Liver (tissue), 3 donors: Measurements from ENCODE around the gene PPP6R1.

Source experiments
- ATF3 ChIP-seq: IDR thresholded peaks from 2 replicates; pipeline ENCODE4 v1.6.1; 2016; ENCODE audit warnings: antibody characterized with exemption
- CTCF ChIP-seq: fragments of 150-350 bp; IDR thresholded peaks from 2 replicates; pipeline ENCODE4 v1.5.1; 2017; ENCODE audit warnings: improper control_type of control experiment, low read depth, low read length; ENCODE audit not compliant: missing input control
- EGR1 ChIP-seq, 2 donors: IDR thresholded peaks; 2 replicates each; pipeline ENCODE4 v1.6.1; 2016 to 2018; ENCODE audit warnings: antibody characterized with exemption in 2 of 2, low read depth in 2 of 2
- FOXA1 ChIP-seq: IDR thresholded peaks from 2 replicates; pipeline ENCODE4 v1.6.1; 2016; ENCODE audit warnings: antibody characterized with exemption
- GABPA ChIP-seq, 2 donors: IDR thresholded peaks in 1 of 2; conservative IDR thresholded peaks in 1 of 2; 2 replicates each; pipeline ENCODE4 v1.6.1; 2016; ENCODE audit warnings: antibody characterized with exemption in 2 of 2, mild to moderate bottlenecking in 1 of 2, moderate library complexity in 1 of 2
- JUND ChIP-seq, 2 donors: IDR thresholded peaks; 2 replicates each; pipeline ENCODE4 v1.6.1; 2016; ENCODE audit warnings: antibody characterized with exemption in 2 of 2
- MAX ChIP-seq: IDR thresholded peaks from 2 replicates; pipeline ENCODE4 v1.6.1; 2016; ENCODE audit warnings: antibody characterized with exemption
- RXRA ChIP-seq, 2 donors: IDR thresholded peaks; 2 replicates each; pipeline ENCODE4 v1.6.1; 2017 to 2018; ENCODE audit warnings: antibody characterized with exemption in 2 of 2, mild to moderate bottlenecking in 1 of 2
- SP1 ChIP-seq: IDR thresholded peaks from 2 replicates; pipeline ENCODE4 v1.6.1; 2018; ENCODE audit warnings: antibody characterized with exemption, mild to moderate bottlenecking
- TAF1 ChIP-seq: conservative IDR thresholded peaks from 2 replicates; pipeline ENCODE4 v1.6.1; 2016; ENCODE audit warnings: antibody characterized with exemption, mild to moderate bottlenecking
- YY1 ChIP-seq: IDR thresholded peaks from 2 replicates; pipeline ENCODE4 v1.6.1; 2016; ENCODE audit warnings: antibody characterized with exemption, mild to moderate bottlenecking
- ZBTB33 ChIP-seq: IDR thresholded peaks from 2 replicates; pipeline ENCODE4 v1.6.1; 2016; ENCODE audit warnings: antibody characterized with exemption
- TF ChIP-seq, protein P1 (sequence below): IDR thresholded peaks from 2 replicates; pipeline ENCODE4 v1.6.1; 2016; ENCODE audit warnings: antibody characterized with exemption, mild to moderate bottlenecking
- donor health status: healthy.
- donor health status: healthy.

DNA sequence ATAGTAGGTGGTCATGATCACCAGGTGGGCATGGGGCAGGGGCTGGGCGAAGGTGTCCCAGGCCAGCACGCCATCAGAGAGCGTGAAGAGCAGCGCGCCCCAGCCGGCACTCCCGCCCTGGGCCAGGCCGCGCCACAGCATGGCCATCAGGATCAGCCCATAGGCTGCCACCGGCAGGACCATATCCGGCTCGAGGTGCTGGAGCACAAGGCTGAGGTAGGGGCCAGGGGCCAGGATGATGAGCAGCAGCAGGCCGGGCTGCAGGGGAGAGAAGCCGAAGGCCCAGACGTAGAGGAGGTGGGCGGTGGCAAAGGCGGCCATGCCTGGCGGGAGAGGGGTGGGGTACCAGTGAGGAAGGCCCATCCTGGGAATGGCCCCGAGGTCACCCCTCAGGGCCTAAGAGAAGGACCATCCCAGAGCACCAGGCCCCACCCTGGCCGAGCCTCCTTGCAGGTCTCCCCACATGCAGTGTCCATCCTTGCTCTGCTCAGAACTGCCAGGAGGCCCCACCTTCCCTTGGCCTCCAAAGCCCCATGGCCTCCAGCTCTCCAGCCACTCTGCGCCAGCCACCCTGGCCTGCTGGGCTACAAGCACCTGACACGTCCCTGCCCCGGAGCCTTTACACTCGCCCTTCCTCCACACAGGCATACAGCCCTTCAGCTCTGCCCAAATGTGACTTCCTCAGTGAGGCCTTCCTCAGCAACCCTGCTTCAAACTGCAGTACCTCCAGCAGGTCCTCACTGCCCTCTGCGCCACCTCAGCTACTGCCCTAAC, 31.4 kb downstream of the PPP6R1 start:
- TF ChIP-seq CTCF (no peak), MAX (no peak), RXRA (IDR thresholded peaks at IDR 0.05) (no peak), EGR1 (IDR thresholded peaks at IDR 0.05; ENCODE audit: low read depth in 2 of 2) (no peak), GABPA (IDR thresholded peaks at IDR 0.05 in 1 of 2, conservative IDR thresholded peaks at IDR 0.05 in 1 of 2) (no peak), FOXA1 (no peak), TAF1 (no peak), JUND (IDR thresholded peaks at IDR 0.05) (no peak), SP1 (no peak), YY1 (no peak), ATF3 (no peak), ZBTB33 (no peak)
- TF ChIP-seq, protein P1, sequence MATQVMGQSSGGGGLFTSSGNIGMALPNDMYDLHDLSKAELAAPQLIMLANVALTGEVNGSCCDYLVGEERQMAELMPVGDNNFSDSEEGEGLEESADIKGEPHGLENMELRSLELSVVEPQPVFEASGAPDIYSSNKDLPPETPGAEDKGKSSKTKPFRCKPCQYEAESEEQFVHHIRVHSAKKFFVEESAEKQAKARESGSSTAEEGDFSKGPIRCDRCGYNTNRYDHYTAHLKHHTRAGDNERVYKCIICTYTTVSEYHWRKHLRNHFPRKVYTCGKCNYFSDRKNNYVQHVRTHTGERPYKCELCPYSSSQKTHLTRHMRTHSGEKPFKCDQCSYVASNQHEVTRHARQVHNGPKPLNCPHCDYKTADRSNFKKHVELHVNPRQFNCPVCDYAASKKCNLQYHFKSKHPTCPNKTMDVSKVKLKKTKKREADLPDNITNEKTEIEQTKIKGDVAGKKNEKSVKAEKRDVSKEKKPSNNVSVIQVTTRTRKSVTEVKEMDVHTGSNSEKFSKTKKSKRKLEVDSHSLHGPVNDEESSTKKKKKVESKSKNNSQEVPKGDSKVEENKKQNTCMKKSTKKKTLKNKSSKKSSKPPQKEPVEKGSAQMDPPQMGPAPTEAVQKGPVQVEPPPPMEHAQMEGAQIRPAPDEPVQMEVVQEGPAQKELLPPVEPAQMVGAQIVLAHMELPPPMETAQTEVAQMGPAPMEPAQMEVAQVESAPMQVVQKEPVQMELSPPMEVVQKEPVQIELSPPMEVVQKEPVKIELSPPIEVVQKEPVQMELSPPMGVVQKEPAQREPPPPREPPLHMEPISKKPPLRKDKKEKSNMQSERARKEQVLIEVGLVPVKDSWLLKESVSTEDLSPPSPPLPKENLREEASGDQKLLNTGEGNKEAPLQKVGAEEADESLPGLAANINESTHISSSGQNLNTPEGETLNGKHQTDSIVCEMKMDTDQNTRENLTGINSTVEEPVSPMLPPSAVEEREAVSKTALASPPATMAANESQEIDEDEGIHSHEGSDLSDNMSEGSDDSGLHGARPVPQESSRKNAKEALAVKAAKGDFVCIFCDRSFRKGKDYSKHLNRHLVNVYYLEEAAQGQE, result no peak
